H1 (cell line): ENCODE measurements around the gene ZNF646. TPM values are rescaled to one million over a fixed set of nuclear protein-coding genes. Genes with fewer than 3 reads are reported as not detected.

ENCODE experiments used
- CTCF ChIA-PET: fragments of 300-600 bp; sonication (Branson Sonifier 250); formaldehyde crosslinking; loops from one replicate; lab custom pipeline; 2021; ENCODE audit not compliant: partially characterized antibody; lab: Charles Lee
- POLR2A ChIA-PET: fragments of 300-600 bp; sonication (Branson Sonifier 250); formaldehyde crosslinking; loops from one replicate; lab custom pipeline; 2021; ENCODE audit warnings: inconsistent platforms; ENCODE audit not compliant: partially characterized antibody; lab: Charles Lee
- DNase-seq, 2 experiments: peaks; one replicate each; pipeline versions ENCODE4 v3.0.0 to v3.0.0-alpha.2; 2010 to 2022; ENCODE audit warnings: low spot score in 2 of 2, low read depth in 1 of 2, mixed read lengths in 1 of 2
- FAIRE-seq: peaks from 2 replicates; lab custom pipeline; 2011; peaks lifted over from hg19 to GRCh38; lab: Jason Lieb, UNC
- H2AFZ ChIP-seq: 2 replicates; pipeline ENCODE4 v1.8.1; 2012; ENCODE audit warnings: low read length, inconsistent platforms
- H2AK5ac ChIP-seq: 2 replicates; pipeline ENCODE4 v1.6.1; 2013; ENCODE audit warnings: low read depth, low read length
- H2BK120ac ChIP-seq: replicated peaks from 2 replicates; pipeline ENCODE3; 2013; ENCODE audit warnings: low read depth, low read length, inconsistent platforms
- H2BK12ac ChIP-seq: 2 replicates; pipeline ENCODE4 v1.6.1; 2013; ENCODE audit warnings: low read depth, low read length
- H2BK15ac ChIP-seq: 2 replicates; pipeline ENCODE4 v1.6.1; 2013; ENCODE audit warnings: low read length
- H2BK20ac ChIP-seq: 2 replicates; pipeline ENCODE4 v1.6.1; 2013; ENCODE audit warnings: low read length
- H2BK5ac ChIP-seq: 2 replicates; pipeline ENCODE4 v1.6.1; 2013; ENCODE audit warnings: low read depth, low read length
- H3K14ac ChIP-seq: 2 replicates; pipeline ENCODE4 v1.6.1; 2013; ENCODE audit warnings: inconsistent platforms; ENCODE audit not compliant: insufficient read length
- H3K18ac ChIP-seq: 2 replicates; pipeline ENCODE4 v1.6.1; 2013; ENCODE audit warnings: low read length; ENCODE audit errors: extremely low read depth
- H3K23ac ChIP-seq: 2 replicates; pipeline ENCODE4 v1.6.1; 2013; ENCODE audit warnings: inconsistent platforms; ENCODE audit not compliant: insufficient read length
- H3K23me2 ChIP-seq: 2 replicates; pipeline ENCODE4 v1.6.1; 2013; ENCODE audit warnings: low read depth, low read length
- H3K27ac ChIP-seq: 2 replicates; pipeline ENCODE4 v1.6.1; 2011; ENCODE audit warnings: low read depth, low read length, inconsistent platforms
- H3K27me3 ChIP-seq, 4 experiments: replicated peaks in 1 of 4; 1 replicate in 1 of 4; 2 replicates in 3 of 4; pipeline versions ENCODE4 v1.6.1 to v1.8.1; 2011 to 2013; ENCODE audit warnings: low read length in 3 of 4, mild to moderate bottlenecking in 3 of 4, inconsistent platforms in 2 of 4, mixed read lengths in 2 of 4, moderate library complexity in 1 of 4; ENCODE audit not compliant: control insufficient read depth in 3 of 4, insufficient read depth in 3 of 4; ENCODE audit errors: extremely low read depth in 1 of 4
- H3K36me3 ChIP-seq, 4 experiments: 2 replicates each; pipeline versions ENCODE4 v1.6.1 to v1.8.1; 2011 to 2013; ENCODE audit warnings: mild to moderate bottlenecking in 4 of 4, low read length in 3 of 4, moderate library complexity in 2 of 4, control low read depth in 1 of 4, inconsistent platforms in 1 of 4; ENCODE audit not compliant: insufficient read depth in 4 of 4, control insufficient read depth in 2 of 4
- H3K4ac ChIP-seq: replicated peaks from 2 replicates; pipeline ENCODE3; 2013; ENCODE audit warnings: low read length, low read depth, mixed read lengths, inconsistent platforms; ENCODE audit not compliant: insufficient read length
- H3K4me1 ChIP-seq, 4 experiments: replicated peaks in 1 of 4; 1 replicate in 1 of 4; 2 replicates in 3 of 4; pipeline versions ENCODE4 v1.6.1 to v1.8.1; 2011 to 2013; ENCODE audit warnings: low read length in 3 of 4, inconsistent platforms in 2 of 4, mixed read lengths in 1 of 4; ENCODE audit not compliant: insufficient read depth in 4 of 4, control insufficient read depth in 3 of 4
- H3K4me2 ChIP-seq, 2 experiments: 2 replicates each; pipeline versions ENCODE4 v1.6.1 to v1.8.1; 2011 to 2013; ENCODE audit warnings: low read depth in 2 of 2, low read length in 2 of 2, control low read depth in 1 of 2, inconsistent platforms in 1 of 2, mild to moderate bottlenecking in 1 of 2; ENCODE audit not compliant: insufficient read depth in 1 of 2
- H3K4me3 ChIP-seq, 4 experiments: fragments of 200-600, 300-600 bp in 1 of 4; sonication (generic), shearing (Covaris generic), sonication (Bioruptor Twin) in 1 of 4; 2 replicates each; pipeline versions ENCODE4 v1.5.1 to v1.8.1; 2011 to 2016; ENCODE audit warnings: low read length in 4 of 4, low read depth in 3 of 4, control low read depth in 2 of 4, inconsistent platforms in 2 of 4, mild to moderate bottlenecking in 2 of 4, mixed read lengths in 1 of 4, moderate library complexity in 1 of 4; ENCODE audit not compliant: insufficient read depth in 2 of 4; ENCODE audit errors: extremely low read depth in 1 of 4
- H3K56ac ChIP-seq: replicated peaks from 2 replicates; pipeline ENCODE3; 2013; ENCODE audit warnings: low read depth, mild to moderate bottlenecking, mixed read lengths, low read length, inconsistent platforms; ENCODE audit not compliant: insufficient read length
- H3K79me1 ChIP-seq: 2 replicates; pipeline ENCODE4 v1.6.1; 2013; ENCODE audit warnings: low read depth, low read length, control low read depth
- H3K79me2 ChIP-seq, 2 experiments: 2 replicates each; pipeline versions ENCODE4 v1.6.1 to v1.8.1; 2012 to 2013; ENCODE audit warnings: low read length in 2 of 2, mild to moderate bottlenecking in 2 of 2, inconsistent platforms in 1 of 2; ENCODE audit not compliant: insufficient read depth in 2 of 2, control insufficient read depth in 1 of 2
- H3K9ac ChIP-seq, 4 experiments: replicated peaks in 1 of 4; 1 replicate in 1 of 4; 2 replicates in 3 of 4; pipeline versions ENCODE4 v1.6.1 to v1.8.1; 2011 to 2013; ENCODE audit warnings: low read depth in 3 of 4, low read length in 3 of 4, control low read depth in 2 of 4, mild to moderate bottlenecking in 2 of 4, moderate library complexity in 2 of 4, inconsistent platforms in 1 of 4; ENCODE audit errors: extremely low read depth in 1 of 4
- H3K9me3 ChIP-seq, 2 experiments: 2 replicates each; pipeline versions ENCODE4 v1.6.1 to v1.8.1; 2012 to 2013; ENCODE audit warnings: mild to moderate bottlenecking in 2 of 2, moderate library complexity in 2 of 2, control low read depth in 1 of 2, inconsistent platforms in 1 of 2, low read depth in 1 of 2, low read length in 1 of 2, mixed read lengths in 1 of 2; ENCODE audit not compliant: insufficient read depth in 2 of 2
- H4K20me1 ChIP-seq, 2 experiments: replicated peaks in 1 of 2; 2 replicates each; pipeline versions ENCODE3 to v1.8.1; 2011 to 2013; ENCODE audit warnings: inconsistent platforms in 2 of 2, low read length in 2 of 2, mild to moderate bottlenecking in 1 of 2; ENCODE audit not compliant: insufficient read depth in 2 of 2, control insufficient read depth in 1 of 2
- H4K5ac ChIP-seq: 2 replicates; pipeline ENCODE4 v1.6.1; 2013; ENCODE audit warnings: low read length, low read depth, mixed read lengths, inconsistent platforms; ENCODE audit not compliant: insufficient read length
- H4K8ac ChIP-seq: 2 replicates; pipeline ENCODE4 v1.8.0; 2013; ENCODE audit warnings: mild to moderate bottlenecking, moderate library complexity, low read length, inconsistent platforms; ENCODE audit not compliant: insufficient read depth; ENCODE audit errors: extremely low read depth
- H4K91ac ChIP-seq: replicated peaks from 2 replicates; pipeline ENCODE3; 2013; ENCODE audit warnings: low read length, mixed read lengths, inconsistent platforms; ENCODE audit not compliant: insufficient read length
- CBX8 ChIP-seq: fragments of 300-800, 300-1000 bp; sonication (generic); IDR thresholded peaks from 2 replicates; pipeline ENCODE4 v1.7.1; 2016; ENCODE audit warnings: low read depth, low read length, borderline replicate concordance
- CREB1 ChIP-seq: IDR thresholded peaks from 2 replicates; pipeline ENCODE4 v1.6.1; 2012; ENCODE audit warnings: inconsistent platforms
- GABPA ChIP-seq: IDR thresholded peaks from 2 replicates; pipeline ENCODE4 v1.6.1; 2011; ENCODE audit warnings: mild to moderate bottlenecking, low read length, moderate library complexity, borderline replicate concordance; ENCODE audit not compliant: insufficient read depth
- HDAC2 ChIP-seq, 2 experiments: fragments of 300-600 bp in 1 of 2; sonication (generic) in 1 of 2; IDR thresholded peaks; 2 replicates each; pipeline ENCODE4 v1.6.1; 2011 to 2012; ENCODE audit warnings: low read depth in 2 of 2, low read length in 2 of 2, mild to moderate bottlenecking in 2 of 2, moderate library complexity in 2 of 2, borderline replicate concordance in 1 of 2, inconsistent platforms in 1 of 2
- MAFK ChIP-seq: IDR thresholded peaks from 2 replicates; pipeline ENCODE4 v1.6.1; 2012; ENCODE audit warnings: low read depth, mild to moderate bottlenecking, improper control_type of control experiment, low read length
- SIRT6 ChIP-seq: IDR thresholded peaks from one replicate; pipeline ENCODE4 v1.7.1; 2012; ENCODE audit warnings: low read length, inconsistent platforms
- SIX5 ChIP-seq: IDR thresholded peaks from 2 replicates; pipeline ENCODE4 v1.6.1; 2011; ENCODE audit warnings: mild to moderate bottlenecking, low read depth, low read length
- SP1 ChIP-seq: IDR thresholded peaks from 2 replicates; pipeline ENCODE4 v1.6.1; 2011; ENCODE audit warnings: low read depth, low read length
- SRF ChIP-seq: IDR thresholded peaks from 2 replicates; pipeline ENCODE4 v1.6.1; 2011; ENCODE audit warnings: mild to moderate bottlenecking, low read depth, low read length, moderate library complexity
- TAF1 ChIP-seq: IDR thresholded peaks from 2 replicates; pipeline ENCODE4 v1.6.1; 2011; ENCODE audit warnings: mild to moderate bottlenecking, low read depth, low read length
- TAF7 ChIP-seq: optimal IDR thresholded peaks from 2 replicates; pipeline ENCODE3; 2011; ENCODE audit warnings: low read depth, mild to moderate bottlenecking, inconsistent platforms, low read length, moderate library complexity, borderline replicate concordance
- USF2 ChIP-seq: IDR thresholded peaks from 2 replicates; pipeline ENCODE4 v1.6.1; 2011; ENCODE audit warnings: low read length, improper control_type of control experiment
- WGBS, 2 experiments: shearing (Covaris generic) in 1 of 2; methylation state at CpG; one replicate each; pipeline versions ENCODE4 v1.1.6 to v1.1.7; 2013 to 2015; ENCODE audit warnings: low lambda C conversion rate in 2 of 2, mixed read lengths in 2 of 2, inconsistent platforms in 1 of 2, low coverage in 1 of 2, missing lambda C conversion rate in 1 of 2; ENCODE audit not compliant: insufficient replicate concordance in 2 of 2, insufficient coverage in 1 of 2, insufficient read length in 1 of 2; ENCODE audit errors: extremely low coverage in 1 of 2, missing lambda C conversion rate in 1 of 2; 5-methylcytosine and 5-hydroxymethylcytosine counted together
- polyA plus RNA-seq, 7 experiments: library from polyadenylated mRNA; depleted of rRNA in 3 of 7; stranded (reverse) in 5 of 7; unstranded in 2 of 7; fragments of >200 nt in 5 of 7; fragments of 200-250 nt in 2 of 7; gene quantifications; 1 replicate in 5 of 7; 2 replicates in 1 of 7; 4 replicates in 1 of 7; pipeline versions ENCODE4 v1.2.1 to v1.2.3, GENCODE V29; 2011 to 2013; ENCODE audit warnings: missing spikeins in 2 of 7, mixed read lengths in 2 of 7
- total RNA-seq: library from RNA; stranded (reverse); fragmentation: NEBNext Ultra II Directional; extraction: Animal tissue kit (Norgen Biotek cat#: 25700); gene quantifications from 2 replicates; pipeline ENCODE4 v1.2.1, GENCODE V29; 2021

Gene ZNF646
- total and polyA plus RNA-seq, 2 of the 8 experiments (the other 6 are each of a cell fraction or from before 2014, with no cell fraction given), result 6.5 to 25.0 TPM

DNA sequence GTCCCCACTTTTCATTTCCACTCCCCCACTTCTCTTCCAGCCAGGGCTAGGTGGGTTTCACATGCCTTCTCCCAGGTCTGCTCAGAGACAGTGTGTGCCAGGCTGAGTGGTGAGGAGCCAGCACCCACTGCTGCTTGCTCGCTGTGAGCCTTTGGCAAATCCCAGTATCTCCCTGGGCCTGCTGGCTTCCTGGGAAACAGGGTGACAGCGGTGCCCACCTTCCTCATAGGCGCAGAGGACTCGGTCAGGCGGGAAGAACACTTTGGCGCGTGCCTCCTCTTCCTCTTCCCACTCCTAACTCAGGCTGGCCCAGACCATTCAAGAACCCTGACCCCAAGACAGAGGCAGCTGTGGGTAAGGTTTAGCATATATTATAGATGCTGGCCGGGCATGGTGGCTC, 15.0 kb downstream of the ZNF646 start:
- Histone ChIP-seq H4K8ac (no peak overlapping the region), H3K23me2 (peaks cover 7% of the 10 kb centered on the region), H3K9ac (no peak overlapping the region), H2BK12ac (no peak overlapping the region), H3K4me1 (peaks cover 0 to 9% (median 3%) of the 10 kb centered on the region in 4 experiments; a peak in 4 of 7 replicates), H3K56ac (no peak overlapping the region), H3K79me1 (peaks cover 12% of the 10 kb centered on the region), H3K9me3 (no peaks in the 10 kb centered on the region), H4K20me1 (peaks cover 8 to 28% of the 10 kb centered on the region in 2 experiments), H2BK5ac (no peak overlapping the region), H2AFZ (no peak overlapping the region), H3K4ac (no peak overlapping the region), H4K91ac (no peak overlapping the region), H3K18ac (no peak overlapping the region), H4K5ac (no peak overlapping the region), H3K79me2 (peaks cover 0 to 7% of the 10 kb centered on the region in 2 experiments; a peak in 1 of 4 replicates), H3K4me2 (no peak overlapping the region), H3K23ac (no peak overlapping the region), H3K14ac (no peak overlapping the region), H3K27ac (no peak overlapping the region), H2BK20ac (no peak overlapping the region), H2AK5ac (no peak overlapping the region), H3K4me3 (no peak overlapping the region), H3K36me3 (peaks cover 0 to 15% (median 4%) of the 10 kb centered on the region in 4 experiments; a peak in 5 of 8 replicates), H2BK120ac (no peak overlapping the region), H3K27me3 (no peaks in the 10 kb centered on the region), H2BK15ac (no peak overlapping the region)
- ChIA-PET CTCF (interaction anchor here (1.1 to 3.0 kb wide), 3 partner anchors 10 to 55 kb away, joined by 4 to 14 read pairs (median 6); no protein-coding TSS in a partner anchor), POLR2A (interaction anchor here (0.8 to 1.5 kb wide), 3 partner anchors 19 to 625 kb away, joined by 3 to 4 read pairs (median 3); partner anchors contain the start of gene PRSS8)
- 88% methylated on average over 8 of the region's 8 CpGs; no CpG with 5 or more reads in 1 of the 2 experiments for WGBS, 2 experiments
- TF ChIP-seq USF2, result no peak
- TF ChIP-seq SP1, result no peak
- no peak for TF ChIP-seq HDAC2 (IDR thresholded peaks at IDR 0.05; ENCODE audit: borderline replicate concordance in 1 of 2, low read depth in 2 of 2, low read length in 2 of 2)
- no peak for TF ChIP-seq SIX5
- no peak for TF ChIP-seq MAFK
- TF ChIP-seq SRF, result no peak
- no peak for TF ChIP-seq SIRT6
- TF ChIP-seq CREB1, result no peak
- TF ChIP-seq TAF7, result no peak
- no peak for TF ChIP-seq TAF1
- TF ChIP-seq CBX8, result no peak
- TF ChIP-seq GABPA, result no peak
- FAIRE-seq, result no peak
- DNase-seq, result no peak
